Hepatocyte (in vitro differentiated cells): ENCODE results near the gene CAV1.

Source experiments
- EZH2 ChIP-seq: fragments of 200-600 bp; sonication (generic); IDR thresholded peaks from 2 replicates; pipeline ENCODE4 v1.6.1; 2016; ENCODE audit warnings: antibody characterized with exemption, mild to moderate bottlenecking, borderline replicate concordance
- EZH2phosphoT487 ChIP-seq: fragments of 200-600 bp; sonication (generic); IDR thresholded peaks from one replicate; pipeline ENCODE4 v1.6.1; 2018; ENCODE audit warnings: antibody characterized with exemption, mild to moderate bottlenecking, low read depth, moderate library complexity; ENCODE audit not compliant: unreplicated experiment, severe bottlenecking
- TF ChIP-seq, protein P1 (sequence below): fragments of 200-600 bp; sonication (generic); IDR thresholded peaks from 2 replicates; pipeline ENCODE4 v1.5.1; 2016; ENCODE audit warnings: antibody characterized with exemption, mild to moderate bottlenecking; ENCODE audit not compliant: poor library complexity

DNA sequence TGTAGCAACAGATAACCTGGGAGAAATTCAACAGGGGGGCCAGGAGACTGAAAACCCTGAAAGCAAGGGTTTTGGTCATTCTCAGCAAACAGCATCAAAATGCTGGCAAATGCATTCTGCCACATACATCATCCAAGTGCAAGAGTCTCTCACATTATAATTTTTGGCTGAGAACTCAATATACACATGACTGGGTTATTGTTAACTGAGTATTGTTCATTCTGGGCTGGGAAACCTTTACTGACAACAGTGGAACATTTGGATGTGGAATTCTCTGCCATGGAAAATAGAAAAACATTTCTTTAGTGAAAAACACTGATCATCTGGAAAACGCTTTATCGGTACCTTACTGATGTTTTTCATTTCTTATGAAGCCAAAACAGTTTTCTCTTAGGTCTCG, 74.0 kb downstream of the CAV1 start:
- TF ChIP-seq, protein P1, sequence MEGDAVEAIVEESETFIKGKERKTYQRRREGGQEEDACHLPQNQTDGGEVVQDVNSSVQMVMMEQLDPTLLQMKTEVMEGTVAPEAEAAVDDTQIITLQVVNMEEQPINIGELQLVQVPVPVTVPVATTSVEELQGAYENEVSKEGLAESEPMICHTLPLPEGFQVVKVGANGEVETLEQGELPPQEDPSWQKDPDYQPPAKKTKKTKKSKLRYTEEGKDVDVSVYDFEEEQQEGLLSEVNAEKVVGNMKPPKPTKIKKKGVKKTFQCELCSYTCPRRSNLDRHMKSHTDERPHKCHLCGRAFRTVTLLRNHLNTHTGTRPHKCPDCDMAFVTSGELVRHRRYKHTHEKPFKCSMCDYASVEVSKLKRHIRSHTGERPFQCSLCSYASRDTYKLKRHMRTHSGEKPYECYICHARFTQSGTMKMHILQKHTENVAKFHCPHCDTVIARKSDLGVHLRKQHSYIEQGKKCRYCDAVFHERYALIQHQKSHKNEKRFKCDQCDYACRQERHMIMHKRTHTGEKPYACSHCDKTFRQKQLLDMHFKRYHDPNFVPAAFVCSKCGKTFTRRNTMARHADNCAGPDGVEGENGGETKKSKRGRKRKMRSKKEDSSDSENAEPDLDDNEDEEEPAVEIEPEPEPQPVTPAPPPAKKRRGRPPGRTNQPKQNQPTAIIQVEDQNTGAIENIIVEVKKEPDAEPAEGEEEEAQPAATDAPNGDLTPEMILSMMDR = no peak
- TF ChIP-seq EZH2 (no peak), EZH2phosphoT487 (no peak)
